Measurements from ENCODE around the gene CORO2B.

DNA sequence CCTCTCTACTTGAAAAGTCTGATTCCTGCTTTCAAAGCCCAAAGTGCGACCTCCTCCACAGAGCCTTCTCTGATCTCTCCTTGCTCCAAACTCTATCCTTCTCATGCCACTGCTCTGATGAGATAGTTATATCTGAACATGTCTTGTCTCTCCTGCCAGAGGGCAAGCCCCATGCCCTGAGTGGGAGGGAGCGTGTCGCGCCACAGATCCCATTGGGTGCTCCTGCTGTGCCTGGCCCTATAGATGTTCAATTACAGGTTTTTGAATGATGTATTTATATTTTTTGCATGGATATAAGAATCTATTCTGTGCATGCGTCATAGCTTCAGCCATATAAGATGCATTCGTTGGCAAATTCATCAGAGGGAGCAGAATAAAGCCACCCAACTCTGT lies 20.4 kb downstream of the CORO2B start:
- TF ChIP-seq POLR2A (IDR thresholded peaks at IDR 0.05) (no peak), CTCF (IDR thresholded peaks at IDR 0.05) (no peak)

Data from uterus (tissue), 2 donors.